Upper lobe of right lung (tissue), 1 donor: Measurements from ENCODE around the gene RTP3. TPM values are rescaled to one million over a fixed set of nuclear protein-coding genes. Genes with fewer than 3 reads are reported as not detected.
"Not testable (repeated sequence)": the region's sequence is repeated elsewhere in the genome, so short reads cannot be mapped to it uniquely, and the experiment has no call there.

Experiments
- ATAC-seq: fragments of 200-7000 bp; cut with Tn5 transposase; one replicate; pipeline ENCODE4 v1.9.1; 2020; ENCODE audit warnings: mild to moderate bottlenecking, moderate library complexity
- DNase-seq: peaks from one replicate; pipeline ENCODE4 v3.0.0-alpha.2; 2020
- H3K27ac ChIP-seq: fragments of 200-600 bp; one replicate; pipeline ENCODE4 v1.8.0; 2022
- H3K27me3 ChIP-seq: fragments of 200-600 bp; one replicate; pipeline ENCODE4 v1.8.0; 2022; ENCODE audit warnings: mild to moderate bottlenecking
- H3K36me3 ChIP-seq: fragments of 200-600 bp; one replicate; pipeline ENCODE4 v1.8.0; 2022
- H3K4me1 ChIP-seq: fragments of 200-600 bp; one replicate; pipeline ENCODE4 v1.8.0; 2022
- H3K4me3 ChIP-seq: fragments of 200-600 bp; one replicate; pipeline ENCODE4 v1.8.0; 2022; ENCODE audit warnings: mild to moderate bottlenecking
- H3K9me3 ChIP-seq: fragments of 200-600 bp; one replicate; pipeline ENCODE4 v1.8.0; 2022
- intact Hi-C: fragments of 100-400 bp; cut with DNase I; formaldehyde crosslinking; loops from one replicate; pipeline ENCODE4 v1.11.0; 2022
- total RNA-seq: library from RNA; stranded (reverse); fragmentation: NEBNext Ultra II Directional; extraction: Animal tissue kit (Norgen Biotek cat#: 25700); gene quantifications from one replicate; pipeline ENCODE4 v1.2.1, GENCODE V29; 2021
- TF ChIP-seq, protein P1 (sequence below): fragments of 200-600 bp; IDR thresholded peaks from one replicate; pipeline ENCODE4 v1.8.0; 2022; ENCODE audit warnings: antibody characterized with exemption
- donor health status: DM: no; HTN: yes; CAD: no; lungs with severe emphysema.

The RTP3 gene
- total RNA-seq, 1 donor from 2014 or later = not detected

GRCh38 chr3:46492890-46493547 is 4.8 kb upstream of the RTP3 start:
- no peak for DNase-seq
- TF ChIP-seq, protein P1, sequence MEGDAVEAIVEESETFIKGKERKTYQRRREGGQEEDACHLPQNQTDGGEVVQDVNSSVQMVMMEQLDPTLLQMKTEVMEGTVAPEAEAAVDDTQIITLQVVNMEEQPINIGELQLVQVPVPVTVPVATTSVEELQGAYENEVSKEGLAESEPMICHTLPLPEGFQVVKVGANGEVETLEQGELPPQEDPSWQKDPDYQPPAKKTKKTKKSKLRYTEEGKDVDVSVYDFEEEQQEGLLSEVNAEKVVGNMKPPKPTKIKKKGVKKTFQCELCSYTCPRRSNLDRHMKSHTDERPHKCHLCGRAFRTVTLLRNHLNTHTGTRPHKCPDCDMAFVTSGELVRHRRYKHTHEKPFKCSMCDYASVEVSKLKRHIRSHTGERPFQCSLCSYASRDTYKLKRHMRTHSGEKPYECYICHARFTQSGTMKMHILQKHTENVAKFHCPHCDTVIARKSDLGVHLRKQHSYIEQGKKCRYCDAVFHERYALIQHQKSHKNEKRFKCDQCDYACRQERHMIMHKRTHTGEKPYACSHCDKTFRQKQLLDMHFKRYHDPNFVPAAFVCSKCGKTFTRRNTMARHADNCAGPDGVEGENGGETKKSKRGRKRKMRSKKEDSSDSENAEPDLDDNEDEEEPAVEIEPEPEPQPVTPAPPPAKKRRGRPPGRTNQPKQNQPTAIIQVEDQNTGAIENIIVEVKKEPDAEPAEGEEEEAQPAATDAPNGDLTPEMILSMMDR = no peak
- Histone ChIP-seq H3K27ac (no peak overlapping the region), H3K27me3 (no peaks in the 10 kb centered on the region), H3K4me3 (no peak overlapping the region), H3K36me3 (no peaks in the 10 kb centered on the region), H3K4me1 (peaks cover 7% of the 10 kb centered on the region), H3K9me3 (no peaks in the 10 kb centered on the region)
- no peak for ATAC-seq
- intact Hi-C loops = loop anchor here (10.0 kb wide), 1 partner anchor 132 kb away; no protein-coding TSS in a partner anchor

DNA sequence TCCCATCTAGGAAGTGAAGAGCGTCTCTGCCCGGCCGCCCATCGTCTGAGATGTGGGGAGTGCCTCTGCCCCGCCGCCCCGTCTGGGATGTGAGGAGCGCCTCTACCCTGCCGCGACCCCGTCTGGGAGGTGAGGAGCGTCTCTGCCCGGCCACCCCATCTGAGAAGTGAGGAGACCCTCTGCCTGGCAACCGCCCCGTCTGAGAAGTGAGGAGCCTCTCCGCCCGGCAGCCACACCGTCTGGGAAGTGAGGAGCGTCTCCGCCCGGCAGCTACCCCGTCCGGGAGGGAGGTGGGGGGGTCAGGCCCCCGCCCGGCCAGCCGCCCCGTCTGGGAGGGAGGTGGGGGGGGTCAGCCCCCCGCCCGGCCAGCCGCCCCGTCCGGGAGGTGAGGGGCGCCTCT is 3.3 kb upstream of the RTP3 start:
- not testable (repeated sequence) for H3K27ac ChIP-seq, H3K4me3 ChIP-seq, H3K36me3 ChIP-seq, ATAC-seq, DNase-seq, H3K9me3 ChIP-seq, H3K4me1 ChIP-seq, H3K27me3 ChIP-seq
- intact Hi-C loops = loop anchor here (10.0 kb wide), 1 partner anchor 130 kb away; no protein-coding TSS in a partner anchor

DNA sequence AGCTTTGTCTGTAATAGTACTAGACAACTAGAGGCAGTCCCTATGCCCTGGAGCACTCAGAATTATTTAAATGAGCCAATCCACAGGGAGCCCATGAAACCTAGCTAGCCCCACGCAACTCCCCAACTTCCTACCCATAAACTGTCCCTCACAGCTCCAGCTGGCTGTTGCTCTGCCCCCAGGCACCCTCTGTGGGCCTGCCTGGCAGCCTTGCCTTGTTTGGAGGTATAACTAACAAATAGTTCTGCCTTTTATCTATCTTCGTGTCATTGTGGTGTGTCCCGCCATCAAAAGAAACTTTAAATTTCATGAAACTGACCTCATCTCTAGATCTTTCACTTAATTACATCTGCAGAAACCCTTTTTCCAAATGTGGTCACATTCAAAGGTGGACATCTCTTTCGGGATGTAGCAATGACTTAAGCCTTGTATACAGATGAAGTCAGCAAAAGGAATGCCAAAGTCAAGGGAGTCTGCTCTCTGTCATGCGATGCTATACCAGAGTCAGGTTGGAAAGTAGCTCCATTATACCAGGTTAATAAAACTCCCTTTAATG is 1.8 kb upstream of the RTP3 start:
- Histone ChIP-seq H3K4me1 (no peaks in the 10 kb centered on the region), H3K27me3 (no peaks in the 10 kb centered on the region), H3K36me3 (no peaks in the 10 kb centered on the region), H3K4me3 (no peak overlapping the region), H3K9me3 (no peaks in the 10 kb centered on the region), H3K27ac (no peak overlapping the region)
- no peak for DNase-seq
- ATAC-seq = no peak
- TF ChIP-seq, protein P1 = no peak
- intact Hi-C loops = loop anchor here (10.0 kb wide), 1 partner anchor 129 kb away; no protein-coding TSS in a partner anchor

DNA sequence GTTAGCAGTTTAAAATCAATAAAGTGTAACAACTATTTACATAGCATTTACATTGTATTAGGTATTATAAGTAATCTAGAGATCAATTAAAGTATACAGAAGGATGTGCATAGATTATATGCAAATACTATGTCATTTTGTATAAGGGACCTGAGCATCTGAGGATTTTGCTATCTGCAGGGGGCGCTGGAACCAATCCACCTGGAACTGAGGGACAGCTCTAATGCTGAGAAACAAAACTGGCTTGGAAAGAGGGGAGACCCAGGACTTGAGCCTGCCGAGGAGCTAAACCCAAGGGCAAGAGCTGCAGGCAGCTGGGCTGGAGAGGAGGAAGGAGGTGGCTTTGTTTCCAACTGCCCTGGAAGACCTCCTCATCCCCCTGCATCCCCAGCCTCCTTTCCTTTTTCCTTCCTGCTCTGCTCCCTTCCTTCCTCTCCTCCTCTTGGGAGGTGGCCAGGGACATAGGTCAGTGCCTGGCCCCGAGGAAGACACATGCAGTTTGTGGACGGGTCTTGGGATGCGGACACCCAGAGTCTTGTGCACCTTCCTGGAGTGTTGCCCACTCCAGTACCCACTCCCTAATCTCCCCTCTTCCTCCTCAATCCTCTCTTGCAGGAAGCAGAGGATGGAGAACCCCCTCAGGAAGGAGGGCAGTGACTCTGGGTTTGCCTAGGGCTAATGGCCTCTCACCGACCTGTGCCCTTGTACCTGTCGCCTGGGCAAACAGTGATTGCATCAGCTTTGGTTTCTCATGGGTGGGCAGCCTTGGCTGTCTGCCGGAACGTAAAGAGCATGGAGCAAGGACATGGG is 825 bp upstream of the RTP3 start:
- H3K36me3 ChIP-seq = no peaks in the 10 kb centered on the region
- H3K27me3 ChIP-seq = no peaks in the 10 kb centered on the region
- H3K4me1 ChIP-seq = peaks cover 4% of the 10 kb centered on the region
- intact Hi-C loops = loop anchor here (10.0 kb wide), 1 partner anchor 128 kb away; no protein-coding TSS in a partner anchor
- no peak overlapping the region for H3K4me3 ChIP-seq
- no peak overlapping the region for H3K27ac ChIP-seq
- DNase-seq = no peak
- TF ChIP-seq, protein P1 = peak; percentile 35
- no peak for ATAC-seq
- no peaks in the 10 kb centered on the region for H3K9me3 ChIP-seq

DNA sequence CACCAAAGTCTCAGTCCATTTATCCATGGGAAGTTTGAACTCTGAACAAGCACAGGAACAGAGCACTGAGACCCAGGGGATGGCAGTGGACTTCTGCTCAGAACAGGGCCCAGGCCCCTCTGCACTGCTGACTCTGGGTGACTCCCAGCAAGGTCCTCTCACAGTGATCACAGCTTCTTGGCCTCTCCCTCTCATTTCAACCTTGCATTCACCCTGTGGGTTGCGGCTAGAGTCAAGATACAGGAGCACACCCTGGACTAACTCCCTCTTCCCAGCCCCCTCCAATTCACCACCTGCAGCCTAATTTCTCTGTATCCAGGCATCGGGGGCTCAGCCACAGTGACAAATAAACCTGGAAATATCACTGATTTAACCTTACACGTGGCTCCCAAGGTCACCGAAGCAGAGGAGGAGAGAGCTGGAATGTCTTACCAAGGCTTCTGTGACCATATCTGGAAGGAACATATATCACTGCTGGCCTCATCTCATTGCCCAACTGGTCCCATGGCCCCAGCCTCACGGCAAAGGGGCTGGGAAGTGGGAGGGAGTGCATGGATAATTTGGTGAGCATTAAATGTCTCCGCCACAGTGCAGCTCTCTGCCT is 1.2 kb downstream of the RTP3 start:
- H3K27me3 ChIP-seq = no peaks in the 10 kb centered on the region
- H3K4me1 ChIP-seq = peaks cover 4% of the 10 kb centered on the region
- H3K4me3 ChIP-seq = no peak overlapping the region
- H3K9me3 ChIP-seq = no peaks in the 10 kb centered on the region
- H3K27ac ChIP-seq = no peak overlapping the region
- ATAC-seq (no peak), DNase-seq (no peak)
- intact Hi-C loops = loop anchor here (10.0 kb wide), 1 partner anchor 126 kb away; no protein-coding TSS in a partner anchor
- TF ChIP-seq, protein P1 = no peak
- no peaks in the 10 kb centered on the region for H3K36me3 ChIP-seq
